DOHH2 (cell line): ENCODE results near the gene HECA.
"Not testable (repeated sequence)": the region's sequence is repeated elsewhere in the genome, so short reads cannot be mapped to it uniquely, and the experiment has no call there.

Experiments used
- H3F3A ChIP-seq: fragments of 200-600 bp; sonication (generic), shearing (Covaris generic); 2 replicates; pipeline ENCODE4 v1.6.0; 2016; ENCODE audit warnings: antibody characterized with exemption, mild to moderate bottlenecking; ENCODE audit not compliant: control insufficient read depth, insufficient read depth
- H3K27ac ChIP-seq: fragments of 200-600 bp; sonication (generic); 2 replicates; pipeline ENCODE4 v1.5.1; 2014; ENCODE audit warnings: low read depth, mild to moderate bottlenecking, low read length, moderate library complexity
- H3K27me3 ChIP-seq: fragments of 200-600 bp; sonication (generic); 2 replicates; pipeline ENCODE4 v1.6.1; 2014; ENCODE audit warnings: mild to moderate bottlenecking, low read length, mixed read lengths; ENCODE audit not compliant: control insufficient read depth
- H3K36me3 ChIP-seq: fragments of 200-600 bp; sonication (generic); 2 replicates; pipeline ENCODE4 v1.6.1; 2014; ENCODE audit warnings: mild to moderate bottlenecking, low read length, moderate library complexity, mixed read lengths; ENCODE audit not compliant: control insufficient read depth
- H3K4me1 ChIP-seq: fragments of 200-600 bp; sonication (generic); 2 replicates; pipeline ENCODE4 v1.6.1; 2014; ENCODE audit warnings: mild to moderate bottlenecking, low read length, mixed read lengths; ENCODE audit not compliant: control insufficient read depth
- H3K4me2 ChIP-seq: fragments of 200-600 bp; sonication (generic); 2 replicates; pipeline ENCODE4 v1.6.0; 2014; ENCODE audit warnings: mild to moderate bottlenecking, low read length, moderate library complexity
- H3K4me3 ChIP-seq: fragments of 200-600 bp; sonication (generic); 2 replicates; pipeline ENCODE4 v1.5.1; 2014; ENCODE audit warnings: mild to moderate bottlenecking, low read length, mixed read lengths
- H3K79me2 ChIP-seq: fragments of 200-600 bp; sonication (generic); 2 replicates; pipeline ENCODE4 v1.6.1; 2014; ENCODE audit warnings: mild to moderate bottlenecking, low read length, mixed read lengths; ENCODE audit not compliant: control insufficient read depth
- H3K9me2 ChIP-seq: fragments of 200-600 bp; sonication (generic); replicated peaks from 2 replicates; pipeline ENCODE4 v1.6.1; 2014; ENCODE audit warnings: mild to moderate bottlenecking, low read length, mixed read lengths; ENCODE audit not compliant: control insufficient read depth
- H3K9me3 ChIP-seq: fragments of 200-600 bp; sonication (generic); 2 replicates; pipeline ENCODE4 v1.6.1; 2014; ENCODE audit warnings: antibody characterized with exemption, low read length, mixed read lengths; ENCODE audit not compliant: control insufficient read depth, insufficient read depth
- H4K20me1 ChIP-seq: fragments of 200-600 bp; sonication (generic); 2 replicates; pipeline ENCODE4 v1.6.0; 2014; ENCODE audit warnings: low read depth, mild to moderate bottlenecking, antibody characterized with exemption, low read length, moderate library complexity; ENCODE audit not compliant: control insufficient read depth, insufficient read depth
- CTCF ChIP-seq: fragments of 200-600 bp; sonication (generic); IDR thresholded peaks from one replicate; pipeline ENCODE4 v1.5.1; 2014; ENCODE audit warnings: antibody characterized with exemption, mild to moderate bottlenecking, low read depth, low read length; ENCODE audit not compliant: poor library complexity, severe bottlenecking
- EZH2phosphoT487 ChIP-seq: fragments of 200-600 bp; sonication (generic); IDR thresholded peaks from 2 replicates; pipeline ENCODE4 v1.6.1; 2017; ENCODE audit warnings: borderline replicate concordance, mild to moderate bottlenecking, antibody characterized with exemption, low read length, moderate library complexity, mixed read lengths

HECA gene

DNA sequence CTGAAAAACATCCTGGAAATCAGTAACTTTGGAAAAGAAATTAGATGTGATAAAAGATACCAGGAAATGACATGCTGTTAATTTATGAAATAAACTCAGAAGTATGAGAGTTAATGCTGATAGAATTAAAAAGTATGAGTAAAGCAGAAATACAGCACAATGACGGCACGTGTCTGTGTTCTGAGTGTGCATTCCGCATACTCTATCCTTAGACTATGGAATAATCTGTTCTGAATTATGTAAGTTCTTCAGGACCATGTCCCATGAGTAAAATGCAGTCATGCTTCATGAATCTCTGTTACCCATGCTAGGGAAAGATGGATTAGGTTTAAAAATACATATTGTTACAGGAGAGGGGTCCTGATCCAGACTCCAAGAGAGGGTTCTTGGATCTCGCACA is 21.7 kb downstream of the HECA start:
- Histone ChIP-seq H3K4me3 (no peak overlapping the region), H4K20me1 (no peaks in the 10 kb centered on the region), H3K27me3 (no peaks in the 10 kb centered on the region), H3K9me3 (no peaks in the 10 kb centered on the region), H3K79me2 (peaks cover 72% of the 10 kb centered on the region), H3F3A (peaks cover 4% of the 10 kb centered on the region), H3K4me2 (no peak overlapping the region), H3K27ac (no peak overlapping the region), H3K36me3 (no peaks in the 10 kb centered on the region), H3K9me2 (no peaks in the 10 kb centered on the region), H3K4me1 (peaks cover 35% of the 10 kb centered on the region)
- TF ChIP-seq CTCF, result no peak
- TF ChIP-seq EZH2phosphoT487, result no peak

DNA sequence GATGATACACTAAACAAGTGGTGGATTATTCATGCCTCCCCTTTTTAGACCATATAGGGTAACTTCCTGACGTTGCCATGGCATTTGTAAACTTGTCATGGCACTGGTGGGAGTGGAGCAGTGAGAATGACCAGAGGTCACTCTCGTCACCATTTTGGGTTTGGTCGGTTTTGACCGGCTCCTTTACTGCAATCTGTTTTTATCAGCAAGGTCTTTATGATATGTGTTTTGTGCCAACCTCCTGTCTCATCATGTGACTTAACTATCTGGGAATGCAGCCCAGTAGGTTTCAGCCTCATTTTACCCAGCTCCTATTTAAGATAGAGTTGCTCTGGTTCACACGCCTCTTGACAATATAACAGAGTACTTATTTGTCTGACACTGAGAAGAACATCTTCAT is 22.2 kb downstream of the HECA start:
- not testable (repeated sequence) for H3K4me2 ChIP-seq, H3F3A ChIP-seq, H3K27me3 ChIP-seq, H3K4me3 ChIP-seq, H3K9me3 ChIP-seq, H3K27ac ChIP-seq, H3K36me3 ChIP-seq, H3K9me2 ChIP-seq, H4K20me1 ChIP-seq
- Histone ChIP-seq H3K79me2 (peaks cover 70% of the 10 kb centered on the region), H3K4me1 (peaks cover 40% of the 10 kb centered on the region)

DNA sequence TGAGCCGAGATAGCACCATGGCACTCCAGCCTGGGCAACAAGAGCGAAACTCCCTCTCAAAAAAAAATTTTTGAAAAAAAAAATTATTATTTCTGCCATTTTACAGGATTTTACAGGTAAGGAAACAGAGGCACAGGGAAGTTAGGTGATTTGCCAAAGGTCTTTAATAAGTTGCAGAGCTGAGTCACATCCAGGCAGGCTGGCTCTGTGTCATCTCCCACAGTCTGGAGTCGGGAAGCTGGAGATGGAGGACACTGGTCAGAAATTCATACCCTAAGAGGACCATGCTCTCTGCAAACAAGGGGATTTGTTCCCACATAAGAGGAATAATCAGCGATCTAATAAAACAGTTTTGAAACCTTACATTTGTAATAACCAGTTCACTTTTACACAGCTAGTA is 24.1 kb downstream of the HECA start:
- Histone ChIP-seq H3K9me3 (no peaks in the 10 kb centered on the region), H3K4me2 (no peak overlapping the region), H3K27ac (no peak overlapping the region), H3K36me3 (no peaks in the 10 kb centered on the region; the same call in 1 of the 2 replicates), H3K27me3 (no peaks in the 10 kb centered on the region), H4K20me1 (peaks cover 7% of the 10 kb centered on the region), H3K9me2 (no peaks in the 10 kb centered on the region), H3K4me3 (no peak overlapping the region), H3F3A (peaks cover 9% of the 10 kb centered on the region), H3K4me1 (peaks cover 51% of the 10 kb centered on the region), H3K79me2 (peaks cover 75% of the 10 kb centered on the region)
- TF ChIP-seq EZH2phosphoT487 (no peak), CTCF (no peak)

DNA sequence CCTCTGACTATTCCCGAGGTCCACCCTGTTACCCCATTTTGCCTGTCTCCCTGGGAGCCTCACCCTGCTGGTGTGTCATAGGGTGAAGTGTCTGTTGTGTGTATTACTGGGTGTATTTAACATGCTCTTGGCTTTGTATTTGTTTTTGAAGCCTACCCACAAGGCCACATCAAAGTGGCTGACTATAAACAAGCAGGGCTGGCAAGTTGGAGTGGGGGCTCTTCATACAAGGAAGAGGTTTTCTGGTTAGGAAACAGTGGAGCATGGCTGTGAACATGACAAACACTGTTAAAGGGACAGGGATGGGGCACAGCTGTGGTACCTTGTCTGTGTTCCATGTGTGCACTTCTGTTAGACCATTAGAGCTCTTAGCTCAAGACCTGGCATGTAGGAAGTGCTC is 26.3 kb downstream of the HECA start:
- Histone ChIP-seq H3K4me1 (peaks cover 59% of the 10 kb centered on the region), H3K4me2 (peak overlapping the region; percentile 31), H3K27me3 (no peaks in the 10 kb centered on the region), H4K20me1 (peaks cover 11% of the 10 kb centered on the region), H3K36me3 (peaks cover 8% of the 10 kb centered on the region), H3K79me2 (peaks cover 77% of the 10 kb centered on the region), H3K27ac (peak overlapping the region; percentile 37), H3K9me3 (no peaks in the 10 kb centered on the region), H3K4me3 (peak overlapping the region; percentile 2), H3F3A (peaks cover 9% of the 10 kb centered on the region), H3K9me2 (no peaks in the 10 kb centered on the region)
- no peak for TF ChIP-seq CTCF
- no peak for TF ChIP-seq EZH2phosphoT487
